Right ventricle myocardium superior (tissue), 1 donor: Measurements from ENCODE around the gene TMEM183A. TPM values are rescaled to one million over a fixed set of nuclear protein-coding genes. Genes with fewer than 3 reads are reported as not detected.

Experiments used
- ATAC-seq: fragments of 200-7000 bp; cut with Tn5 transposase; one replicate; pipeline ENCODE4 v1.9.1; 2020; ENCODE audit warnings: mild to moderate bottlenecking; ENCODE audit not compliant: poor library complexity
- DNase-seq: peaks from one replicate; pipeline ENCODE4 v3.0.0-alpha.2; 2020
- intact Hi-C: fragments of 100-400 bp; cut with DNase I; formaldehyde crosslinking; loops from one replicate; pipeline ENCODE4 v1.11.2; 2022
- total RNA-seq: library from RNA; stranded (reverse); fragmentation: NEBNext Ultra II Directional; extraction: Animal tissue kit (Norgen Biotek cat#: 25700); gene quantifications from one replicate; pipeline ENCODE4 v1.2.1, GENCODE V29; 2021
- donor health status: DM: no; HTN: yes; CAD: no; lungs with severe emphysema.

Gene TMEM183A
- total RNA-seq, 1 donor from 2014 or later, result 21.8 TPM

DNA sequence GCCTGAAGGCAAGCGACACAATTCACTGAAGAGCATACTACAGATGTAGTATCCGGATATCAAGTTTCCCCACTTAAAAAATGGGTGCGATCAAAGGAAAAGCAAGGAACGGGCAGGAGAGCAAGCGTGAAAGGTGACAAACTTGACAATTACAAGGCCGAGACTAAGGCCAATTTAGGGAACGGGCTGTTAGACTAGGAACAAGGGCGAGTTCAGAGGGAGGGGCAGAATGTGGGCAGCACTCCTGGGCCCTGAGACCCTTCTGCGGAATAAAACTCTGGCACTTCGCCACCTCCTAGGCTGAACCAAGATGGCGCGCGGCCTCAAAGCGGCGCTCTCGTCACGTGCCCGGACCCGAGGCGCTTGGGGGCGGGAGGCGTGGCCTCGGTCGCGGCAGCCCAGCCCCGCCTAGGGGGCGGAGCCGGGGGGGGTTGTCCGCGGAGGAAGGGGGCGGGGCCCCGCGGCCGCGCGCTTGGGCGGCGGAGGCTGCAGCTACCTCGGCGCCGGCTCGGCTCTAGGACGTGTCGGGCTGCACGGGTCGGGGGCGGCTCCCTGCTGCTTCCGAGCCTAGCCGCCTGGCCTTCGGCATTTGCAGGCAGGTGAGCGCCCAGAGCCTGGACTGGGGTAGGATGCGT lies 19.0 kb downstream of the TMEM183A start, which contains the start of gene PPFIA4:
PPFIA4 (plus strand) TSS at position 461 of the 635 bp plus-strand sequence. CDS start 12,518 bp downstream, outside the sequence.
- ATAC-seq (peak; percentile 93), DNase-seq (peak; percentile 92)
- intact Hi-C loops, result no loop called here

- intact Hi-C loops, result no loop called here
- ATAC-seq (peak; percentile 11), DNase-seq (no peak)
Observed at GRCh38 chr1:203026666-203027663, 19.8 kb downstream of the TMEM183A start.

GRCh38 chr1:203028067-203028783 lies 21.1 kb downstream of the TMEM183A start:
- intact Hi-C loops, result no loop called here
- ATAC-seq (no peak), DNase-seq (no peak)

DNA sequence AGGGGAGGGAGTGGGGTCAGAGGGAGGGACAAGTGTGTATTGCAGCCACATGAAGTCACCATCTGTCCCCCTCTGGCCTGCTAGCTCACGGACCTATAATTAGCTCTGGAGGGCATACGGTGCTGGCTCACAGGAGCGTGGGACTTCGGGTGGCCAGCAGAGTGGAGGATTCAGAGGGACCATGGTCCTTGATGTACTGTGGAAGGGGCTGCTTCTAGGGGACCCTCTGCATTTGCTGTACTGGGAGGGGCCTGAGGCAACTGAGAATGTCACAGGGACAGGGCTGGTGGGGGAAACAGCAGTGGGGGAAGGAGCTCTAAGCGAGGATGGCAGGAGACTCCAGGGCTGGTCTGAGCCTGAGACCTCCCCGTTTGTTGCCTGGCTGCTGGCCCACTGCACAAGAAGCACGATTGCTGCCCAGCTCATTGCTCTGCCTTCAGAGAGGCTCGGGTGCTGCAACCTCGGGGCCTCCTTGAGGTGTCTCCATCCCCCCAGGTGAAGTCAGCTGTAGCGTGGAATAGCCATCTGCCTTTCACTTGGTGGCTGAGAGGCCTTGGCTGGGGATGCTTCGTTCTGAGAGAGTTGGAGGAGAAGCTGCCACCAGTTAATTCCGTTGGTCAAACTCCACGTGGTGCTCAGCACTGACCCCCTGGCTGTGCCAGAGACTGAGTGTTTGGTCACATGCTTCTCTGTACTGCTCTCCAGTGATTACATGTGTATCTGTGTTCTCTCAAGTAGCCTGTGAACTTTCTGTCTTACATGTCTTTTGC lies 21.8 kb downstream of the TMEM183A start:
- ATAC-seq, result peak; percentile 60
- intact Hi-C loops, result no loop called here
- no peak for DNase-seq

- intact Hi-C loops, result no loop called here
- no peak for DNase-seq
- no peak for ATAC-seq
Observed at GRCh38 chr1:203031467-203031866, 24.3 kb downstream of the TMEM183A start.

- ATAC-seq (no peak), DNase-seq (no peak)
- intact Hi-C loops, result no loop called here
Observed at GRCh38 chr1:203033287-203033686, 26.1 kb downstream of the TMEM183A start.

GRCh38 chr1:203033917-203034316 lies 26.7 kb downstream of the TMEM183A start:
- ATAC-seq, result no peak
- DNase-seq, result no peak
- intact Hi-C loops, result no loop called here

- DNase-seq, result no peak
- no peak for ATAC-seq
- intact Hi-C loops, result loop anchor here (5.0 kb wide), 1 partner anchor 233 kb away; no protein-coding TSS in a partner anchor
Observed at GRCh38 chr1:203034422-203035110, 27.4 kb downstream of the TMEM183A start.

DNA sequence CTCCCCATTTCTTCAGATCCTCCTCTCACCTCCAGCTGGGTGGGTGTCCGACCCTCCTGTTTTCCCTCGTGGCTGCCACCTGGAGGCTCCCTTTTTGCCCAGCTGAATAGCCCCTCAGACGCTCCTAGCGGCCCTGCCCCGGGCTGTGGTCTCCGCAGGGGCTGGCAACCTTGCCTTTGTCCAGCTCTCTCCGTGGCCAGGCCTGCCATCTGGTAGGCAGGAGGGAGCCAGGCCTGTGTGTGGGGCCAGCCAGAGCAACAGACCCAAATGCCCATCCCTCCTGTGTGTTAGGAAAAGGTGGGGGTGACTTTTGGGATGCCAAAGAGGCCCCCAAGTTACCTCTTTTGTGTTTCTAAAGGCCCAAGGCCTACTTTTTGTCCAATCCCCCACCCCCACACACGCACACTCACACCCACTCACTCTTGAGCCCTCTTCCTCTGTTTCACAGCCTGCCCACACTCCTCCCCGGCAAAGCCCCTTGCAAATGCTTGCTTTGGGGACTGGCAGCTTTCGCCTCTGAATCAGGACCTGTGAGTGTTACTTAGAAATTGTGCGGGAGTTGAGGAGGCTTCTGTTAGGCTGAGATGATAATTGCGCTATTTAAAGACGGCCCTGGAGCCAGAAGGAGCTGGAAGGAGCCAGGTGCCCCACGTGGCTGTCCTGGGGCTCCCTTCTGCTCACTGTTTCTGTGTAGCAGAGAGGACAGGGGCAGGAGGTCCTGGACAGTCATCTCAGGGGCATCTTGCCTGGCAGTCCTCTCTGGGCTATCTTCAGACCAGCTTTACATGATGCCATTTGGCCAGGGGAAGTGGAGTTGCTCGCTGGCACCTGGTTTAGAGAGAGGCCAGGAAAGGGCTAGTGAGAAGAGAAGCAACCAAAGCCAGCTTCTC lies 28.2 kb downstream of the TMEM183A start:
- DNase-seq, result no peak
- ATAC-seq, result no peak
- intact Hi-C loops, result loop anchor here (5.0 kb wide), 1 partner anchor 232 kb away; no protein-coding TSS in a partner anchor

DNA sequence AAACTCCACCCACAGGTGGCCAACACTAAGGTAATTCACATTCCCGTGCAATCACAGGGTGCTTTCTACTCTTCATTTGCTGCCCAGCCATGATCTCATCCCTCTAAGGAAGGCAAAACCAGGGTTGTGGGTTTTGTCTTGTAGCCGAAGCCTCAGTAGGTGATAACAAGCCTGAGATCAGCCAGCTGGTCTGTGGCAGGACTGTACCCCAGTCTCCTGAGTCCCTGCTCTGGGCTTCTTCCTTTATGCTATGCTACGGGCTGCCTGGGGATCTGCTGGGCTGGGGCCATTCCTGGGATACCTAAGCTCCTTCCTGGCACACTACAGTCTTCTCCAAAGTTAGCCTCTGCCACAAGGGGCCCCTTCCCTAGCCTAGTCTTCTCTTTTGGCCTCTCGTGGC lies 29.0 kb downstream of the TMEM183A start:
- ATAC-seq (no peak), DNase-seq (no peak)
- intact Hi-C loops, result loop anchor here (5.0 kb wide), 1 partner anchor 231 kb away; no protein-coding TSS in a partner anchor

DNA sequence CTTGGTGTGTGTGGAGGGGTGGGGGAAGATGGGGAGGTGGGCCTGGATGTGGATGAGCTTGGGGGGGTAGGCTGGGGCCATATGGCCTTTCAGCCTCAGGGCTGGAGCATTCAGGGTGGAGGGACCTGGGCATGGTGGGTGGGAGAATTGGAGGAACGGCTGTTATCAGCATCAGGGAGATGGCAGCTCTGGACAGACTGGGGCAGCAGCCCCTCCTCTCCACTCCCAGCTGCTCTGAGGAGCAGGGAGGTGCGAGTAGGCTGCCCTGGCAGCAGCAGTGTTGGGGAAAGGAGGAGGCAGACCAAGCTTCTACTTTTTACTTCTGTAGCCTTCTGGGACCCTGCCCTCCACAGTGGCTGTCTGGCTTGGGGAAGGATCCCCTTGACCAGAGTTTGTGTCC lies 29.4 kb downstream of the TMEM183A start:
- no peak for DNase-seq

GRCh38 chr1:203037509-203038190 lies 30.5 kb downstream of the TMEM183A start:
- intact Hi-C loops, result loop anchor here (2.0 to 5.0 kb wide), 2 partner anchors 179 to 230 kb away; no protein-coding TSS in a partner anchor
- ATAC-seq (peak; percentile 16), DNase-seq (no peak)

More for the DNA sequence above, 29.4 kb downstream of the TMEM183A start:
- intact Hi-C loops, result loop anchor here (5.0 kb wide), 1 partner anchor 231 kb away; no protein-coding TSS in a partner anchor
- no peak for ATAC-seq

- peak; percentile 84 for ATAC-seq
- intact Hi-C loops, result loop anchor here (2.0 to 5.0 kb wide), 2 partner anchors 179 to 229 kb away; no protein-coding TSS in a partner anchor
- peak; percentile 82 for DNase-seq
Observed at GRCh38 chr1:203038217-203038741, 31.1 kb downstream of the TMEM183A start.

DNA sequence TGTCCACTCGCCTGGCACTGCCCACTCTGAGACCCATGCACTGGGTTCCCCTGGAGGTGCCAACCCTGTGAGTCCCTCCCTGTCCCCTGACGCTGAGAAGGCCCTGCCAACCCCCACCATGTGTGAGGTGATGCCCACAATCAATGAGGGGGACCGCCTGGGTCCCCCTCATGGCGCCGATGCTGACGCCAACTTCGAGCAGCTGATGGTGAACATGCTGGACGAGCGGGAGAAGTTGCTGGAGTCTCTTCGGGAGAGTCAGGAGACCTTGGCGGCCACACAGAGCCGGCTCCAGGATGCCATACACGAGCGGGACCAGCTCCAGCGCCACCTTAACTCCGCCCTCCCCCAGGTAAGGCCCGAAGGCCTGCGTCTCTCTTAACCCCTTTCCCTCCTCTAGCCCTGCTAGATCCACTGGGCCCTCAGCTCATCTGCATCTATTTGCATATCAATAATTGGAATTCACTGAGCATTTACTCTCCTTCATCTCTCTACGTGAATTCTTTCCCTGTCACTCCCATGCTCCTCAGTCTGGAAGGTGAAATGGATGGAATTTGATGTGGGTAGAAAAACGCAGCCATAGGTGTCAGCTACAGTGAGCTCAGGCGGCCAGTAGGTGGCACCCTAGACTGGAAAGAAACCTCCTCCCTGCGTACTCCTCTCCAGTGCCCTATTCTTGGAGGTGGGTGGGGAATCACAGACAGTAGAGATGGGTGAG lies 31.9 kb downstream of the TMEM183A start:
- intact Hi-C loops, result loop anchor here (2.0 to 5.0 kb wide), 2 partner anchors 178 to 228 kb away; no protein-coding TSS in a partner anchor
- DNase-seq (peak; percentile 88), ATAC-seq (peak; percentile 87)
